C4-2B (cell line): Measurements from ENCODE around the gene CAMTA1.

Experiments
- CTCF ChIP-seq: fragments of 450-650 bp; conservative IDR thresholded peaks from 2 replicates; pipeline ENCODE4 v1.5.1; 2017; ENCODE audit warnings: mild to moderate bottlenecking
- ZFX ChIP-seq: fragments of 450-650 bp; IDR thresholded peaks from 2 replicates; pipeline ENCODE4 v1.6.1; 2017

- no peak for TF ChIP-seq CTCF
- no peak for TF ChIP-seq ZFX
Observed at GRCh38 chr1:7259955-7260354, 474.7 kb downstream of the CAMTA1 start.
